DMS 273 (cell line): ENCODE results near the gene BCKDK.

Experiments
- DNase-seq: peaks from one replicate; lab custom pipeline; 2025; ENCODE audit not compliant: unreplicated experiment; lab: John Stamatoyannopoulos, UW

BCKDK gene

GRCh38 chr16:31080035-31080629, 28.1 kb upstream of the BCKDK start:
- DNase-seq: no peak

GRCh38 chr16:31080756-31081419, 27.3 kb upstream of the BCKDK start:
- DNase-seq: no peak

- no peak for DNase-seq
Measured at GRCh38 chr16:31081428-31082351, 26.5 kb upstream of the BCKDK start.

- DNase-seq: no peak
Measured at GRCh38 chr16:31082368-31083045, 25.7 kb upstream of the BCKDK start.

- DNase-seq: peak; percentile 37
Measured at GRCh38 chr16:31083081-31083480, 25.1 kb upstream of the BCKDK start.

- DNase-seq: no peak
Measured at GRCh38 chr16:31083556-31083955, 24.6 kb upstream of the BCKDK start.

- no peak for DNase-seq
Measured at GRCh38 chr16:31083981-31084380, 24.2 kb upstream of the BCKDK start.

GRCh38 chr16:31084584-31085302, 23.4 kb upstream of the BCKDK start:
- DNase-seq: peak; percentile 35

GRCh38 chr16:31085411-31085810, 22.8 kb upstream of the BCKDK start:
- DNase-seq: peak; percentile 34

GRCh38 chr16:31085873-31086628, 22.1 kb upstream of the BCKDK start:
- no peak for DNase-seq

GRCh38 chr16:31086629-31086906, 21.6 kb upstream of the BCKDK start:
- DNase-seq: no peak

GRCh38 chr16:31087481-31087880, 20.7 kb upstream of the BCKDK start:
- no peak for DNase-seq

- no peak for DNase-seq
Measured at GRCh38 chr16:31087971-31088370, 20.2 kb upstream of the BCKDK start.

- no peak for DNase-seq
Measured at GRCh38 chr16:31088459-31089183, 19.6 kb upstream of the BCKDK start, which contains the start of gene PRSS53. TSS of gene PRSS53 (minus strand) at chr16:31088943. CDS start at chr16:31088809, 134 bp downstream.

- no peak for DNase-seq
Measured at GRCh38 chr16:31089199-31089598, 19.0 kb upstream of the BCKDK start.

- no peak for DNase-seq
Measured at GRCh38 chr16:31090540-31090939, 17.6 kb upstream of the BCKDK start.

GRCh38 chr16:31092330-31092729, 15.9 kb upstream of the BCKDK start:
- DNase-seq: no peak

GRCh38 chr16:31093132-31093703, 15.0 kb upstream of the BCKDK start:
- DNase-seq: peak; percentile 48

- DNase-seq: peak; percentile 50
Measured at GRCh38 chr16:31094088-31094423, 14.1 kb upstream of the BCKDK start.
